ENCODE data around the gene GSKIP.

DNA sequence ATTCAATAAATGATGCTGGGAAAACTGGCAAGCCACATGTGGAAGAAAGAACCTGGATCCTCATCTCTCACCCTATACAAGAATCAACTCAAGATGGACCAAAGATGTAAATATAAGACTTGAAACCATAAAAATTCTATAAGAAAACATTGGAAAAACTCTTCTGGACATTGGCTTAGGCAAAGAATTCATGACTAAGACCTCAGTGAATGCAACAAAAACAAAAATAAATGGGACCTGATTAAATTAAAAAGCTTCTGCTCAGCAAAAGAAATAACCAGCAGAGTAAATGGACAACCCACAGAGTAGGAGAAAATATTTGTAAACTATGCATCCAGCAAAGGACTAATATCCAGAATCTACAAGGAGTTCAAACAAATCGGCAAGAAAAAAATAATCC, 24.8 kb upstream of the GSKIP start:
- TF ChIP-seq, protein P1, sequence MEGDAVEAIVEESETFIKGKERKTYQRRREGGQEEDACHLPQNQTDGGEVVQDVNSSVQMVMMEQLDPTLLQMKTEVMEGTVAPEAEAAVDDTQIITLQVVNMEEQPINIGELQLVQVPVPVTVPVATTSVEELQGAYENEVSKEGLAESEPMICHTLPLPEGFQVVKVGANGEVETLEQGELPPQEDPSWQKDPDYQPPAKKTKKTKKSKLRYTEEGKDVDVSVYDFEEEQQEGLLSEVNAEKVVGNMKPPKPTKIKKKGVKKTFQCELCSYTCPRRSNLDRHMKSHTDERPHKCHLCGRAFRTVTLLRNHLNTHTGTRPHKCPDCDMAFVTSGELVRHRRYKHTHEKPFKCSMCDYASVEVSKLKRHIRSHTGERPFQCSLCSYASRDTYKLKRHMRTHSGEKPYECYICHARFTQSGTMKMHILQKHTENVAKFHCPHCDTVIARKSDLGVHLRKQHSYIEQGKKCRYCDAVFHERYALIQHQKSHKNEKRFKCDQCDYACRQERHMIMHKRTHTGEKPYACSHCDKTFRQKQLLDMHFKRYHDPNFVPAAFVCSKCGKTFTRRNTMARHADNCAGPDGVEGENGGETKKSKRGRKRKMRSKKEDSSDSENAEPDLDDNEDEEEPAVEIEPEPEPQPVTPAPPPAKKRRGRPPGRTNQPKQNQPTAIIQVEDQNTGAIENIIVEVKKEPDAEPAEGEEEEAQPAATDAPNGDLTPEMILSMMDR (IDR thresholded peaks at IDR 0.05; ENCODE audit: insufficient read depth, low read length, poor library complexity, severe bottlenecking), result no peak
- no peak for TF ChIP-seq EZH2phosphoT487 (conservative IDR thresholded peaks at IDR 0.05; ENCODE audit: low read length)
